Mucosa of descending colon (tissue), 3 donors: ENCODE measurements around the gene TMEM88. TPM values are rescaled to one million over a fixed set of nuclear protein-coding genes. Genes with fewer than 3 reads are reported as not detected.

Experiments used
- ATAC-seq: fragments of 200-7000 bp; cut with Tn5 transposase; one replicate; pipeline ENCODE4 v1.9.1; 2020; ENCODE audit warnings: mild to moderate bottlenecking, moderate library complexity
- DNase-seq, 3 donors: peaks; one replicate each; pipeline ENCODE4 v3.0.0-alpha.2; 2020
- H3K36me3 ChIP-seq: fragments of 200-600 bp; one replicate; pipeline ENCODE4 v1.8.0; 2021; ENCODE audit warnings: low read depth, mild to moderate bottlenecking
- H3K4me1 ChIP-seq: fragments of 200-600 bp; one replicate; pipeline ENCODE4 v1.8.0; 2021; ENCODE audit warnings: low read depth, mild to moderate bottlenecking
- H3K4me3 ChIP-seq: fragments of 200-600 bp; one replicate; pipeline ENCODE4 v1.8.0; 2021; ENCODE audit warnings: mild to moderate bottlenecking
- H3K9me3 ChIP-seq: fragments of 200-600 bp; one replicate; pipeline ENCODE4 v1.8.0; 2021; ENCODE audit warnings: mild to moderate bottlenecking
- intact Hi-C, 2 donors: fragments of 100-400 bp; cut with DNase I in 1 of 2; cut with micrococcal nuclease in 1 of 2; formaldehyde crosslinking; loops; one replicate each; pipeline versions ENCODE4 v1.11.0 to v1.11.1; 2022; cut with DNase I, micrococcal nuclease
- total RNA-seq, 3 donors: library from RNA; stranded (reverse); fragmentation: NEBNext Ultra II Directional in 2 of 3; extraction: Animal tissue kit (Norgen Biotek cat#: 25700) in 2 of 3; gene quantifications; one replicate each; pipeline versions ENCODE4 v1.2.1 to v1.2.4, GENCODE V29; 2021 to 2023
- TF ChIP-seq, protein P1 (sequence below): fragments of 200-600 bp; IDR thresholded peaks from one replicate; pipeline ENCODE4 v1.8.0; 2022; ENCODE audit warnings: antibody characterized with exemption, mild to moderate bottlenecking
- donor health status: DM: no; HTN: no; CAD: no; lungs with moderate emphysema.
- donor health status: DM: no; HTN: no; CAD: no.
- donor health status: DM: no; HTN: yes; CAD: no.

Gene TMEM88
- total RNA-seq, 3 donors from 2014 or later = 3.5 to 8.5 (median 6.9) TPM

DNA sequence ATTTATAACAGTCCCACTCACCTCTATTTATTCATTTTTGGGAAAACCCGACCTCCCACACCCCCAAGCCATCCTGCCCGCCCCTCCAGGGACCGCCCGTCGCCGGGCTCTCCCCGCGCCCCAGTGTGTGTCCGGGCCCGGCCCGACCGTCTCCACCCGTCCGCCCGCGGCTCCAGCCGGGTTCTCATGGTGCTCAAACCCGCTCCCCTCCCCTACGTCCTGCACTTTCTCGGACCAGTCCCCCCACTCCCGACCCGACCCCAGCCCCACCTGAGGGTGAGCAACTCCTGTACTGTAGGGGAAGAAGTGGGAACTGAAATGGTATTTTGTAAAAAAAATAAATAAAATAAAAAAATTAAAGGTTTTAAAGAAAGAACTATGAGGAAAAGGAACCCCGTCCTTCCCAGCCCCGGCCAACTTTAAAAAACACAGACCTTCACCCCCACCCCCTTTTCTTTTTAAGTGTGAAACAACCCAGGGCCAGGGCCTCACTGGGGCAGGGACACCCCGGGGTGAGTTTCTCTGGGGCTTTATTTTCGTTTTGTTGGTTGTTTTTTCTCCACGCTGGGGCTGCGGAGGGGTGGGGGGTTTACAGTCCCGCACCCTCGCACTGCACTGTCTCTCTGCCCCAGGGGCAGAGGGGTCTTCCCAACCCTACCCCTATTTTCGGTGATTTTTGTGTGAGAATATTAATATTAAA, 638 bp upstream of the TMEM88 start:
- intact Hi-C loops = no loop called here
- Histone ChIP-seq H3K36me3 (peaks cover 15% of the 10 kb centered on the region), H3K4me3 (no peak overlapping the region), H3K4me1 (peaks cover 41% of the 10 kb centered on the region), H3K9me3 (no peaks in the 10 kb centered on the region)
- TF ChIP-seq, protein P1, sequence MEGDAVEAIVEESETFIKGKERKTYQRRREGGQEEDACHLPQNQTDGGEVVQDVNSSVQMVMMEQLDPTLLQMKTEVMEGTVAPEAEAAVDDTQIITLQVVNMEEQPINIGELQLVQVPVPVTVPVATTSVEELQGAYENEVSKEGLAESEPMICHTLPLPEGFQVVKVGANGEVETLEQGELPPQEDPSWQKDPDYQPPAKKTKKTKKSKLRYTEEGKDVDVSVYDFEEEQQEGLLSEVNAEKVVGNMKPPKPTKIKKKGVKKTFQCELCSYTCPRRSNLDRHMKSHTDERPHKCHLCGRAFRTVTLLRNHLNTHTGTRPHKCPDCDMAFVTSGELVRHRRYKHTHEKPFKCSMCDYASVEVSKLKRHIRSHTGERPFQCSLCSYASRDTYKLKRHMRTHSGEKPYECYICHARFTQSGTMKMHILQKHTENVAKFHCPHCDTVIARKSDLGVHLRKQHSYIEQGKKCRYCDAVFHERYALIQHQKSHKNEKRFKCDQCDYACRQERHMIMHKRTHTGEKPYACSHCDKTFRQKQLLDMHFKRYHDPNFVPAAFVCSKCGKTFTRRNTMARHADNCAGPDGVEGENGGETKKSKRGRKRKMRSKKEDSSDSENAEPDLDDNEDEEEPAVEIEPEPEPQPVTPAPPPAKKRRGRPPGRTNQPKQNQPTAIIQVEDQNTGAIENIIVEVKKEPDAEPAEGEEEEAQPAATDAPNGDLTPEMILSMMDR = no peak
- ATAC-seq (no peak), DNase-seq (peak in 1 of 3 donors; percentile 65)

DNA sequence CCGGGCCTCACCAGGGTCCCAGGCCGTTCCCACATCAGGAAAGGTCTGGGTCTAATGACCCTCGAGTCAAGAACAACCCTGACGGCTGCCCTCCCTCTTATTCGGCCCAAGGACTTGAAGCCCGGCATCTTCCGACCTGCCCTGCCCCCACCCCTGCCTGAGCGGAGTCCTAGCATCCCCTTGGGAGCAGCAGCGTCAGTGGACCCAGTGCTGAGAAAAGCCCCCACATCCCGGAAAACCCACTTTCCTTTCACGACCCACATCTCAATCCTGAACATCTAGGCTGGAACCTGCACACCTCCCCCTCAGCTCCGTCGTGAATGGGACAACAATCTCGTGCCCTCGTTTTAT, 769 bp downstream of the TMEM88 start:
- DNase-seq (peak; percentile 64 to 72 (median 66)), ATAC-seq (no peak)
- intact Hi-C loops = no loop called here
- peaks cover 43% of the 10 kb centered on the region for H3K4me1 ChIP-seq
- H3K36me3 ChIP-seq = peaks cover 15% of the 10 kb centered on the region
- H3K9me3 ChIP-seq = no peaks in the 10 kb centered on the region
- TF ChIP-seq, protein P1 = no peak
- H3K4me3 ChIP-seq = no peak overlapping the region

GRCh38 chr17:7856011-7856810, 1.3 kb downstream of the TMEM88 start:
- ATAC-seq (peak; percentile 30), DNase-seq (peak; percentile 75 to 79 (median 78))
- Histone ChIP-seq H3K4me1 (peaks cover 42% of the 10 kb centered on the region), H3K9me3 (no peaks in the 10 kb centered on the region), H3K4me3 (peak overlapping the region; percentile 36), H3K36me3 (peaks cover 15% of the 10 kb centered on the region)
- intact Hi-C loops = no loop called here
- TF ChIP-seq, protein P1 = no peak

DNA sequence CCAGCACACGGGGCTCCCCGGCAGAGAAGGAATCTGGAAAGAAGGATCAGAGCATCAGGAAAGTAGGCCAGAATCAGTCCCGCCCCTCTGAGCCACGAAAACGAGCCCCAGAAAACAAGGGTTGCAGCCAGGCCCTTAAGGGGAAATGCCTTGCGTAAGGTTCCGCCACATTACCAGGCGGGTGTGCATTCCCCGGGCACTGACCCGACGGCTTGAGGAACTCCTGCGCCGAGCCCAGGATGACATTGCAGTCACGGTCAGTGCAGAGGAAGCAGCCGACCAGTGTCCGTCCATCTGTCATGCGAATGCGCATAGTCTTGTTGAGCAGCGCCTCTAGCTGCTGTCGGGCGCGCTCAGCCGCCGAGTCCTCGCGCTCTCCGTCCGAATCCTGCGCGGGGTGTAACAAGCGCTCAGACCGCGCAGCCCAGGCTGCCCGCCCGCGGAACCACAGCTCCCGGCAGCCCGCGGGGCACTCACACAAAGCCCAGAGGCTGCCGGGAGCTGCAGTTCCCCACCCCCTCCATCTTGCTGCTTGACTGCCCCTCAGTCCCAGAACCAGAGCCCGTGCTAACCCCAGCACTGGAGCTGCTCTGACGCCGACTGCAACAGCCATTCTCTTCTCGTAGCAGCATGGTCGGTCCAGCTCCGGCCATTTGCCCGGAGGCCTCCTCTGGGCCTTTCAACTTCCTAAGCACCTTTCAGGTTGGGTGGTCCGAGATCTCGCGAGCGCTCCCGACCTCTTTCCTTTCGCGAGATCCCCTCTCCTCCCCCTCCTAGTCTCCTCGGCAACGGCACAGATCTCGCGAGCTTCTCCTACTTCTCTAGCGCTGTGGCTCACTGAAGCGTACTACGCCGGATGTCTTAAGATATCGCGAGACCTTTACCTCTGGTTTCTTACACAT, 2.2 kb downstream of the TMEM88 start, which contains the start of gene NAA38:
NAA38 (minus strand) TSS at position 749 of the 902 bp plus-strand sequence; CDS start at position 653, 96 bp downstream.
- H3K9me3 ChIP-seq = no peaks in the 10 kb centered on the region
- peak within 1 kb of the TSS; percentile 42 for H3K4me3 ChIP-seq
- TF ChIP-seq, protein P1 = peak; percentile 28
- peaks cover 35% of the 10 kb centered on the region for H3K4me1 ChIP-seq
- intact Hi-C loops = no loop called here
- peak; percentile 86 for ATAC-seq
- H3K36me3 ChIP-seq = peaks cover 15% of the 10 kb centered on the region
- peak; percentile 95 to 98 (median 98) for DNase-seq
